Psoas muscle (tissue), 8 donors: ENCODE data around the gene LZTS3. TPM values are rescaled to one million over a fixed set of nuclear protein-coding genes. Genes with fewer than 3 reads are reported as not detected.

Experiments used
- ATAC-seq, 4 donors: fragments of 200-7000 bp; cut with Tn5 transposase; one replicate each; pipeline ENCODE4 v1.9.1; 2020; ENCODE audit warnings: moderate library complexity in 3 of 4, mild to moderate bottlenecking in 2 of 4
- DNase-seq, 2 donors: peaks; one replicate each; pipeline ENCODE4 v3.0.0-alpha.2; 2020
- H3K27ac ChIP-seq: fragments of 200-600 bp; one replicate; pipeline ENCODE4 v1.8.0; 2022
- H3K27me3 ChIP-seq, 3 donors: fragments of 200-600 bp in 1 of 3; one replicate each; pipeline versions ENCODE4 v1.6.1 to v1.8.0; 2013 to 2022; ENCODE audit warnings: low read length in 2 of 3, mild to moderate bottlenecking in 2 of 3, moderate library complexity in 1 of 3; ENCODE audit not compliant: insufficient read depth in 3 of 3
- H3K36me3 ChIP-seq, 2 donors: fragments of 200-600 bp in 1 of 2; one replicate each; pipeline versions ENCODE4 v1.6.1 to v1.8.0; 2013 to 2022; ENCODE audit warnings: low read depth in 1 of 2, mild to moderate bottlenecking in 1 of 2, moderate library complexity in 1 of 2; ENCODE audit not compliant: insufficient read depth in 1 of 2
- H3K4me1 ChIP-seq: fragments of 200-600 bp; one replicate; pipeline ENCODE4 v1.8.0; 2022
- H3K4me3 ChIP-seq: fragments of 200-600 bp; one replicate; pipeline ENCODE4 v1.8.0; 2022; ENCODE audit warnings: mild to moderate bottlenecking
- H3K9me3 ChIP-seq: fragments of 200-600 bp; one replicate; pipeline ENCODE4 v1.8.0; 2022
- WGBS, 3 donors: extraction: QIAGEN DNeasy Blood & Tissue Kit; methylation state at CpG; one replicate each; pipeline versions ENCODE4 v1.1.6 to v1.1.7; 2013; 5-methylcytosine and 5-hydroxymethylcytosine counted together
- intact Hi-C, 2 donors: fragments of 100-400 bp; cut with DNase I; formaldehyde crosslinking; loops; one replicate each; pipeline versions ENCODE4 v1.11.0 to v1.14.2; 2022
- polyA plus RNA-seq, 3 donors: library from polyadenylated mRNA; stranded (reverse); fragments of 200-250 nt; gene quantifications; one replicate each; pipeline ENCODE4 v1.2.3, GENCODE V29; 2013
- total RNA-seq, 4 donors: library from RNA; stranded (reverse); fragmentation: NEBNext Ultra II Directional in 2 of 4; extraction: Animal tissue kit (Norgen Biotek cat#: 25700) in 2 of 4; gene quantifications; one replicate each; pipeline versions ENCODE4 v1.2.1 to v1.2.4, GENCODE V29; 2021 to 2023
- TF ChIP-seq, protein P1 (sequence below): fragments of 200-600 bp; IDR thresholded peaks from one replicate; pipeline ENCODE4 v1.8.0; 2022; ENCODE audit warnings: antibody characterized with exemption
- donor health status: healthy with polysubstance abuse.
- donor health status: DM: no; HTN: no; CAD: no; lungs with moderate emphysema.
- donor health status: Bipolar disorder and iron deficiency.
- donor health status: healthy.
- donor health status: DM: yes; HTN: yes; CAD: no.
- donor health status: DM: no; HTN: no; CAD: no.
- donor health status: DM: no; HTN: no; CAD: no.
- donor health status: DM: yes; HTN: yes; CAD: no.

The LZTS3 gene
- total and polyA plus RNA-seq, 7 donors, result 4.1 to 13.7 (median 7.9) TPM

DNA sequence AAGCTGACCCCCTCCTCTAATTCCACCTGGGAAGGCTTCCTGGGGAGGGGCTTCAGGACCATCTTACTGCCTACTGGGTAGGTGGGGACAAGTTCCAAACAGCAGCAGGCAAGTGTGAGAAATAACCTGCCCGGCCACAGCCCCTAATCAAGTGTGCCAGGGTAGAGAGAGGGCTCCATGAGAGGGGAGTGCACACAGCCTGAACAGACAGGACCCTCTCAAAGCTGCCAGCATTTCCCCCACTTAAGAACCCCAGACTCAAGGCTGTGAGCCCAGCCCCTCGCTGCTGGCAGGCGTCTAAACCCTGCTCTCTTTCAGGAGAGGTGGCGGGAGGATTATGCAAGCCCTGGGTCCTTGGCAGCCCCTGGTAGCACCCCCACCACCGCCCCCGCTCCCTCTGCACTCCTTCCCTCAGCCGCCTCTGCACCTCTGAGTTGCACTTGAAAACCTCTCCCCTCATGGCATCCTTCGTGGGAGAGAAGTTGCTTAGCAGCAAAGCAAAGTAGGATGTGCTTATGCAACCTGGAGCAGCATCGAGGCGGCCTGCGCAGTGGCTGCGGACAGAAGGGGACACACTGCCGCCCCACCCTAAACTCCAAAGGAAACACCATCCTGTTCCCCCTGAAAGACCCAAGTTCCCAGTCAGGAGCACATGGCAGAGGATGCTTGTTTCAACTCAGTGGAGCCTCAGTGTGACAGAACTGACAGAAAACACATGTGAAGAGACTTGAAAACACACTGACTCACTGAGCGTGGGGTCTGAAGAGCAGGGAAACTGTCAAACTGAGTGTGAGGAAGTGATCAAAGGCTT lies 20.7 kb upstream of the LZTS3 start:
- Histone ChIP-seq H3K27ac (no peak overlapping the region), H3K4me1 (no peaks in the 10 kb centered on the region), H3K4me3 (no peak overlapping the region), H3K36me3 (peaks cover 10 to 96% of the 10 kb centered on the region in 2 donors), H3K27me3 (no peaks in the 10 kb centered on the region), H3K9me3 (no peaks in the 10 kb centered on the region)
- ATAC-seq (no peak), DNase-seq (peak in 1 of 2 donors; percentile 25)
- intact Hi-C loops, result no loop called here
- TF ChIP-seq, protein P1, sequence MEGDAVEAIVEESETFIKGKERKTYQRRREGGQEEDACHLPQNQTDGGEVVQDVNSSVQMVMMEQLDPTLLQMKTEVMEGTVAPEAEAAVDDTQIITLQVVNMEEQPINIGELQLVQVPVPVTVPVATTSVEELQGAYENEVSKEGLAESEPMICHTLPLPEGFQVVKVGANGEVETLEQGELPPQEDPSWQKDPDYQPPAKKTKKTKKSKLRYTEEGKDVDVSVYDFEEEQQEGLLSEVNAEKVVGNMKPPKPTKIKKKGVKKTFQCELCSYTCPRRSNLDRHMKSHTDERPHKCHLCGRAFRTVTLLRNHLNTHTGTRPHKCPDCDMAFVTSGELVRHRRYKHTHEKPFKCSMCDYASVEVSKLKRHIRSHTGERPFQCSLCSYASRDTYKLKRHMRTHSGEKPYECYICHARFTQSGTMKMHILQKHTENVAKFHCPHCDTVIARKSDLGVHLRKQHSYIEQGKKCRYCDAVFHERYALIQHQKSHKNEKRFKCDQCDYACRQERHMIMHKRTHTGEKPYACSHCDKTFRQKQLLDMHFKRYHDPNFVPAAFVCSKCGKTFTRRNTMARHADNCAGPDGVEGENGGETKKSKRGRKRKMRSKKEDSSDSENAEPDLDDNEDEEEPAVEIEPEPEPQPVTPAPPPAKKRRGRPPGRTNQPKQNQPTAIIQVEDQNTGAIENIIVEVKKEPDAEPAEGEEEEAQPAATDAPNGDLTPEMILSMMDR, result no peak
- 93 to 95% (median 94%) methylated on average over 14 of the region's 14 CpGs for WGBS, 3 donors

DNA sequence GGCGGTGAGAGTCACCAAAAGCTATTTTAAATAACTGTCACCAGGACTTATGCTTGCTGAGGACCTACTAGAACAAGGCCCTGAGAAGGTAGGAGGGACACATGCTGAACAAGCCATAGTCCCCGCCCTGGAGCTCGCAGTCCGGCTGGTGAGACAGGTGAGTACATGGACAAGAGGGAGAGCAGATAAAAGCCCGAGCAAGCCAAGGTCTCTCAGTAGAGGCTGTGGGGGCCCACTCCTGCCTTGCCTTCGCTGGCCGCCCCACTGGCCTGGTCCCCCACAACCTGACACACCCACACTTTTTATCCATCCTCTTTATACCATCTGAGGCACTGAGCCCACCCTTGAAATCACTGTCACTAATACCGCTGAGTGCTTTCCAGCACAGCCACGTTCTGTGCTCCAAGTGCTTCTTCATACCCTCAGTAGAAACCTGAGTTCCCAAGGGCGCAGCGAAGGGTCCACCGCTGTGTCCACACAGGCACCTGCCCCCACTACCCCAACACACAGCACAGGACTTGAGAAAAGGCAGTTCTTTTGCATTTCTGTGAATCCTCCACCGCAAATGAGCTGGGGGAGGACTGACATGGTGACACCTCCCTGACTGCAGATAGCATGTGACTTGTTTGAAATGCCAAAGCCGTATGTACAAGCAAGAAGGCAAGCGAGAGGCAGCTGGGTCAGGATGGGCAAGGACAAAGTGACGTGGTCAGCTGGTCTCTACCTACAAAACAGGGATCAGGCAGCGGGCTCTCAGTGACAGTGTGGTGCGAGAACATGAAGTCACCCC lies 19.1 kb upstream of the LZTS3 start:
- no peaks in the 10 kb centered on the region for H3K4me1 ChIP-seq
- WGBS, 3 donors, result 91 to 96% (median 91%) methylated on average over 18 of the region's 18 CpGs
- no peaks in the 10 kb centered on the region for H3K9me3 ChIP-seq
- ATAC-seq (no peak), DNase-seq (peak in 1 of 2 donors; percentile 35)
- TF ChIP-seq, protein P1, result no peak
- H3K27ac ChIP-seq, result no peak overlapping the region
- H3K4me3 ChIP-seq, result no peak overlapping the region
- H3K36me3 ChIP-seq, result peaks cover 10 to 95% of the 10 kb centered on the region in 2 donors
- intact Hi-C loops, result no loop called here
- no peaks in the 10 kb centered on the region for H3K27me3 ChIP-seq

DNA sequence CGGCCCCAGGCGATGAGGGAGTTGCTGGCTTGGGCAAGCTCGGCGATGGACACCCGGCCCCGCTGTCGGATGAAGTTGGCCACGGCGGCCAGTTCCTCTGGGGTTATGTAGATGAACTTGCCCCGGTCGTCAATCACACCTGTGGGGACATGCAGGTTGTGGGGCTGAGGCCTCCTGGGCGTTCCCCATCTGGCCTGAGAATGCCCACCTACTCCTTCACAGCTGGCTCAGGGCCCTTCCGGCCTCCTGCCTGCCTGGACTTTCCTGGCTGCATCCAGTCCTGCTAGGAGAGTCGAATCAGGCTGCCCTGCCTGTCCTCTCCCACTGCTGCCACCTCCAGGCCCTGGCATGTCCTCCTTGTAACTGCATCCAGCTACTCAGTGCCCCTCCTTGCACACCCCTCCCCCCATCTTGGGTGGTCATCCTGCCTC lies 17.3 kb upstream of the LZTS3 start:
- DNase-seq, result peak in 1 of 2 donors; percentile 35
- H3K4me1 ChIP-seq, result no peaks in the 10 kb centered on the region
- H3K4me3 ChIP-seq, result no peak overlapping the region
- intact Hi-C loops, result no loop called here
- H3K27ac ChIP-seq, result no peak overlapping the region
- peaks cover 10 to 78% of the 10 kb centered on the region in 2 donors for H3K36me3 ChIP-seq
- ATAC-seq, result peak in 1 of 4 donors; percentile 21
- no peaks in the 10 kb centered on the region for H3K27me3 ChIP-seq
- no peaks in the 10 kb centered on the region for H3K9me3 ChIP-seq
- 89 to 93% (median 89%) methylated on average over 14 of the region's 14 CpGs for WGBS, 3 donors
- TF ChIP-seq, protein P1, result no peak

DNA sequence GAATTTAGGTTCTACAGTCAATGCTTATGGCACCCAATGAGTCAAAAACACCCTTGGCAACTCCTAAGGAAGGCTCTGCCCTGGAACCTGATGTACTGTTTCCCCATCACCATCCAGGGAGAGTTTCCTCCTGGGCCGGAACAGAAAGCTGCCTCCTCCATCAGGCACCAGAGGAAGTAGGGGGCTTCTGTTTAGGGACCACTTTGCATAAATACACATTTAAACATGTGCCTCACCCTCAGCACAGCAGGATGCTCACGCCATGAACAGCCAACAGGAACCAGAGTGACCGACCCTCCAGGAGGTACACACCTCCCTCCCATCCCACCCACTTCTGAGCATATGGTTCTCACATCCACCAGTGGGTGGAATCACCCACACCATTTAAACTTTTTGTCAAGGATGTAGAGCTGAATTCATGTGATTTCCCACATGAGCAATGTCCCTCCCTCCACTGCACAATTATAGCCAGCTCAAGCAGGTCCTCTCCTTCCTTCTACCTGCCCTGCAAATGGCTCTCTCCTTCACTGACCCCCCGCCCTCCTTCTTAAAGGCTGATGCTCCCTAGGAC lies 16.3 kb upstream of the LZTS3 start:
- TF ChIP-seq, protein P1, result no peak
- peaks cover 10 to 67% of the 10 kb centered on the region in 2 donors for H3K36me3 ChIP-seq
- 83 to 90% (median 90%) methylated on average over 4 of the region's 4 CpGs for WGBS, 3 donors

More for the DNA sequence above, 16.3 kb upstream of the LZTS3 start:
- no peaks in the 10 kb centered on the region for H3K9me3 ChIP-seq
- ATAC-seq (peak in 1 of 4 donors; percentile 30), DNase-seq (peak in 1 of 2 donors; percentile 16)
- H3K4me3 ChIP-seq, result no peak overlapping the region
- H3K27me3 ChIP-seq, result no peaks in the 10 kb centered on the region
- no peak overlapping the region for H3K27ac ChIP-seq
- no peaks in the 10 kb centered on the region for H3K4me1 ChIP-seq
- intact Hi-C loops, result no loop called here
